Mesothelial cell of epicardium (in vitro differentiated cells): Measurements from ENCODE around the gene TMEM72. TPM values are rescaled to one million over a fixed set of nuclear protein-coding genes. Genes with fewer than 3 reads are reported as not detected.

Experiments used
- DNase-seq, 2 experiments: peaks; one replicate each; pipeline ENCODE4 v3.0.0; 2021; ENCODE audit warnings: low spot score in 2 of 2; ENCODE audit not compliant: unreplicated experiment in 2 of 2
- H3K27ac Mint-ChIP-seq: 2 replicates; pipeline ENCODE4 v1.8.0; 2021; ENCODE audit warnings: mixed read lengths
- H3K27me3 Mint-ChIP-seq: 2 replicates; pipeline ENCODE4 v1.8.0; 2021; ENCODE audit warnings: low read depth, mixed read lengths
- H3K36me3 Mint-ChIP-seq: 2 replicates; pipeline ENCODE4 v1.8.0; 2021; ENCODE audit warnings: mixed read lengths
- H3K4me1 Mint-ChIP-seq: 2 replicates; pipeline ENCODE4 v1.8.0; 2021; ENCODE audit warnings: mixed read lengths
- H3K4me3 Mint-ChIP-seq: 2 replicates; pipeline ENCODE4 v1.8.0; 2021; ENCODE audit warnings: mild to moderate bottlenecking, moderate library complexity, mixed read lengths
- H3K9me3 Mint-ChIP-seq: 2 replicates; pipeline ENCODE4 v1.8.0; 2021; ENCODE audit warnings: mixed read lengths
- CTCF ChIP-seq: fragments of 200-600 bp; sonication (generic); IDR thresholded peaks from one replicate; pipeline ENCODE4 v1.5.0; 2021; ENCODE audit warnings: antibody characterized with exemption; ENCODE audit not compliant: unreplicated experiment
- total RNA-seq: library from RNA; stranded (reverse); gene quantifications from 3 replicates; pipeline ENCODE4 v1.2.1, GENCODE V29; 2021

Gene TMEM72
- total RNA-seq, 1 donor from 2014 or later = 0.67 TPM

- H3K4me3 Mint-ChIP-seq = no peak overlapping the region
- H3K27me3 Mint-ChIP-seq = no peaks in the 10 kb centered on the region
- peaks cover 23% of the 10 kb centered on the region for H3K9me3 Mint-ChIP-seq
- no peak for TF ChIP-seq CTCF
- H3K36me3 Mint-ChIP-seq = no peaks in the 10 kb centered on the region
- H3K4me1 Mint-ChIP-seq = peaks cover 8% of the 10 kb centered on the region
- no peak for DNase-seq
- H3K27ac Mint-ChIP-seq = no peak overlapping the region
These were observed 25.3 kb downstream of the TMEM72 start for GRCh38 chr10:44936314-44936975.

- no peaks in the 10 kb centered on the region for H3K27me3 Mint-ChIP-seq
- TF ChIP-seq CTCF = no peak
- no peak overlapping the region for H3K4me3 Mint-ChIP-seq
- H3K36me3 Mint-ChIP-seq = no peaks in the 10 kb centered on the region
- no peak for DNase-seq
- peaks cover 29% of the 10 kb centered on the region for H3K9me3 Mint-ChIP-seq
- H3K4me1 Mint-ChIP-seq = peaks cover 8% of the 10 kb centered on the region
- no peak overlapping the region for H3K27ac Mint-ChIP-seq
These were observed 26.3 kb downstream of the TMEM72 start for GRCh38 chr10:44937196-44938005.

- H3K4me1 Mint-ChIP-seq = peaks cover 4% of the 10 kb centered on the region
These were observed 27.8 kb downstream of the TMEM72 start for GRCh38 chr10:44938956-44939355.

GRCh38 chr10:44939691-44940401 lies 28.7 kb downstream of the TMEM72 start:
- no peak for TF ChIP-seq CTCF
- H3K4me3 Mint-ChIP-seq = no peak overlapping the region
- DNase-seq = no peak
- no peaks in the 10 kb centered on the region for H3K27me3 Mint-ChIP-seq
- H3K27ac Mint-ChIP-seq = no peak overlapping the region
- H3K9me3 Mint-ChIP-seq = peaks cover 48% of the 10 kb centered on the region
- H3K4me1 Mint-ChIP-seq = peaks cover 4% of the 10 kb centered on the region
- H3K36me3 Mint-ChIP-seq = peaks cover 8% of the 10 kb centered on the region

More at GRCh38 chr10:44938956-44939355, 27.8 kb downstream of the TMEM72 start:
- Mint-ChIP-seq H3K27ac (no peak overlapping the region), H3K9me3 (peaks cover 39% of the 10 kb centered on the region), H3K4me3 (no peak overlapping the region), H3K36me3 (peaks cover 4% of the 10 kb centered on the region), H3K27me3 (no peaks in the 10 kb centered on the region)
- DNase-seq = no peak
- TF ChIP-seq CTCF = no peak

DNA sequence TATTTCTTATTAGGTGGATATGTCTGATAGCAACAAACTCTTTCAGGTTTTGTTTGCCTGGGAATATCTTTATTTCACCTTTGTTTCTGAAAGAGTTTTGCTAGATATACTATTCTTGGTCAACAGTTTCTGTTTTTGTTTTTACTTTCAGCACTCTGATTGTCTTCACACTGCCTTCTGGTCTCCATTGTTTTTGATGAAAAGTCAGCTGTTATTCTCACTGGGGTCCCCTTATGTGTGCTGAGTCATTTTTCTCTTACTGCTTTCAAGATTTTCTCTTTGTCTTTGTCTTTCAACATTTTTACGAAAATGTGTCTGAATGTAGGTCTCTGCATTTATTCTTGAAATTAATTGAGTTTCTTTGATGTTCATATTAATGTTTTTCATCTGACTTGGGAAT lies 33.2 kb downstream of the TMEM72 start:
- no peaks in the 10 kb centered on the region for H3K4me1 Mint-ChIP-seq
- no peaks in the 10 kb centered on the region for H3K27me3 Mint-ChIP-seq
- peaks cover 49% of the 10 kb centered on the region for H3K9me3 Mint-ChIP-seq
- H3K36me3 Mint-ChIP-seq = peaks cover 11% of the 10 kb centered on the region
- TF ChIP-seq CTCF = no peak
- no peak for DNase-seq
- no peak overlapping the region for H3K27ac Mint-ChIP-seq
- H3K4me3 Mint-ChIP-seq = no peak overlapping the region
